Measurements from ENCODE around the gene DHRS11.
"Not testable (repeated sequence)": the region's sequence is repeated elsewhere in the genome, so short reads cannot be mapped to it uniquely, and the experiment has no call there.

DNA sequence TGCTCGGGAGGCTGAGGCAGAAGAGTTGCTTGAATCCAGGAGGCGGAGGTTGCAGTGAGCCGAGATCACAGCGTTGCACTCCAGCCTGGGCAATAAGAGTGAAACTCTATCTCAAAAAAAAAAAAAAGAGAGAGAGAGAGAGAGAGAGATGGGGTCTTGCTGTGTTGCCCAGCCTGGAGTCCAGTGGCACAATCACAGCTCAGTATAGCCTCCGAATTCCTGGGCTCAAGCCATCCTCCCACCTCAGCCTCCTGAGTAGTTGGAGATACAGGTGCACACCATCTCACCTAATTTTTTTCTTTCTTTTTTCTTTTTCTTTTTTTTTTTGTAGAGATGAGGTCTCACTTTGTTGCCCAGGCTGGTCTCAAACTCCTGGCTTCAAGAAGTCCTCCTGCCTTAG, 13.3 kb downstream of the DHRS11 start:
- TF ChIP-seq, protein P1, sequence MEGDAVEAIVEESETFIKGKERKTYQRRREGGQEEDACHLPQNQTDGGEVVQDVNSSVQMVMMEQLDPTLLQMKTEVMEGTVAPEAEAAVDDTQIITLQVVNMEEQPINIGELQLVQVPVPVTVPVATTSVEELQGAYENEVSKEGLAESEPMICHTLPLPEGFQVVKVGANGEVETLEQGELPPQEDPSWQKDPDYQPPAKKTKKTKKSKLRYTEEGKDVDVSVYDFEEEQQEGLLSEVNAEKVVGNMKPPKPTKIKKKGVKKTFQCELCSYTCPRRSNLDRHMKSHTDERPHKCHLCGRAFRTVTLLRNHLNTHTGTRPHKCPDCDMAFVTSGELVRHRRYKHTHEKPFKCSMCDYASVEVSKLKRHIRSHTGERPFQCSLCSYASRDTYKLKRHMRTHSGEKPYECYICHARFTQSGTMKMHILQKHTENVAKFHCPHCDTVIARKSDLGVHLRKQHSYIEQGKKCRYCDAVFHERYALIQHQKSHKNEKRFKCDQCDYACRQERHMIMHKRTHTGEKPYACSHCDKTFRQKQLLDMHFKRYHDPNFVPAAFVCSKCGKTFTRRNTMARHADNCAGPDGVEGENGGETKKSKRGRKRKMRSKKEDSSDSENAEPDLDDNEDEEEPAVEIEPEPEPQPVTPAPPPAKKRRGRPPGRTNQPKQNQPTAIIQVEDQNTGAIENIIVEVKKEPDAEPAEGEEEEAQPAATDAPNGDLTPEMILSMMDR (IDR thresholded peaks at IDR 0.05): not testable (repeated sequence)
- TF ChIP-seq POLR2AphosphoS5, EP300 (IDR thresholded peaks at IDR 0.05): not testable (repeated sequence)
